Cardiac fibroblast (primary cell): ENCODE results near the gene DOHH.
"Not testable (repeated sequence)": the region's sequence is repeated elsewhere in the genome, so short reads cannot be mapped to it uniquely, and the experiment has no call there.

ENCODE experiments used
- DNase-seq, 2 donors: peaks; one replicate each; pipeline versions ENCODE4 v3.0.0 to v3.0.0-alpha.2; 2010; ENCODE audit warnings: low read depth in 2 of 2
- H3K4me3 ChIP-seq, 2 donors: replicated peaks in 1 of 2; 1 replicate in 1 of 2; 2 replicates in 1 of 2; pipeline ENCODE4 v1.5.1; 2011; ENCODE audit warnings: low read depth in 2 of 2, low read length in 2 of 2, mild to moderate bottlenecking in 2 of 2, moderate library complexity in 1 of 2
- TF ChIP-seq, protein P1 (sequence below): IDR thresholded peaks from one replicate; pipeline ENCODE4 v1.5.1; 2011; ENCODE audit warnings: low read depth, mild to moderate bottlenecking, low read length, inconsistent platforms

Gene DOHH

DNA sequence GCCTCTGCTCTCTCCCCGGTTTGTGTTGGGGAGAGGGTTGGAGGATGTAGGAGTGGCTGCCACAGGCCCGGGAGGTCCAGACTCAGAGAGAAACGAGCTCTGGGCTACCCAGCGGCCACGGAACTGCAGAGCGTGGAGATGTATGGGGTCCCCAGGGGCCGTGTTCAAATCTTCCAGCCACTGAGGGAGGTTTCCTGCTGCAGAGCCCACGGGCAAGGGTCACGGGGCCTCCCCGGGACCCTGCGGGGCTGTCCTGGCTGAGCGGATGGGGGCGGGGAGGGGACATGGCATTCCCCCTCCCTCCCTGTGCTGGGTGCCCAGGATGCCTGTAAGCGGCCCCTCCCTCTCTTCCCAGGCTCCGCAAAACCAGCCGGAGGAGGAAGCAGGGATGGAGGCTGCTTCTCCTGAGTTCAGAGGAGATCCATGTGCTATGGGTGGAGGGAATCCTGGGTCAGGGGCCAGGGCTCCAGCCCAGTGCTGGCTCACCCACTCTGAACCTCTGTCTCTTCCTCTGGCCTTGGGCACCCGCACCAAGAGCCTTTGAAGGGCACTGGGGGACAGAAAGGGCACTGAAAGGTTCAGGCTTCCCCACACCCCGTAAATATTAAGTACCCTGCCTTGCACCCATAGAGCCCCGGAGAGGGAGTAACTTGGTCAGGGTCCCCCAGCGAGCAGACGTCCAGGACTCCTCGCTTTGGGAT, 42.8 kb downstream of the DOHH start:
- TF ChIP-seq, protein P1, sequence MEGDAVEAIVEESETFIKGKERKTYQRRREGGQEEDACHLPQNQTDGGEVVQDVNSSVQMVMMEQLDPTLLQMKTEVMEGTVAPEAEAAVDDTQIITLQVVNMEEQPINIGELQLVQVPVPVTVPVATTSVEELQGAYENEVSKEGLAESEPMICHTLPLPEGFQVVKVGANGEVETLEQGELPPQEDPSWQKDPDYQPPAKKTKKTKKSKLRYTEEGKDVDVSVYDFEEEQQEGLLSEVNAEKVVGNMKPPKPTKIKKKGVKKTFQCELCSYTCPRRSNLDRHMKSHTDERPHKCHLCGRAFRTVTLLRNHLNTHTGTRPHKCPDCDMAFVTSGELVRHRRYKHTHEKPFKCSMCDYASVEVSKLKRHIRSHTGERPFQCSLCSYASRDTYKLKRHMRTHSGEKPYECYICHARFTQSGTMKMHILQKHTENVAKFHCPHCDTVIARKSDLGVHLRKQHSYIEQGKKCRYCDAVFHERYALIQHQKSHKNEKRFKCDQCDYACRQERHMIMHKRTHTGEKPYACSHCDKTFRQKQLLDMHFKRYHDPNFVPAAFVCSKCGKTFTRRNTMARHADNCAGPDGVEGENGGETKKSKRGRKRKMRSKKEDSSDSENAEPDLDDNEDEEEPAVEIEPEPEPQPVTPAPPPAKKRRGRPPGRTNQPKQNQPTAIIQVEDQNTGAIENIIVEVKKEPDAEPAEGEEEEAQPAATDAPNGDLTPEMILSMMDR, result no peak
- H3K4me3 ChIP-seq, result no peak overlapping the region
- peak in 1 of 2 donors; percentile 34 for DNase-seq

DNA sequence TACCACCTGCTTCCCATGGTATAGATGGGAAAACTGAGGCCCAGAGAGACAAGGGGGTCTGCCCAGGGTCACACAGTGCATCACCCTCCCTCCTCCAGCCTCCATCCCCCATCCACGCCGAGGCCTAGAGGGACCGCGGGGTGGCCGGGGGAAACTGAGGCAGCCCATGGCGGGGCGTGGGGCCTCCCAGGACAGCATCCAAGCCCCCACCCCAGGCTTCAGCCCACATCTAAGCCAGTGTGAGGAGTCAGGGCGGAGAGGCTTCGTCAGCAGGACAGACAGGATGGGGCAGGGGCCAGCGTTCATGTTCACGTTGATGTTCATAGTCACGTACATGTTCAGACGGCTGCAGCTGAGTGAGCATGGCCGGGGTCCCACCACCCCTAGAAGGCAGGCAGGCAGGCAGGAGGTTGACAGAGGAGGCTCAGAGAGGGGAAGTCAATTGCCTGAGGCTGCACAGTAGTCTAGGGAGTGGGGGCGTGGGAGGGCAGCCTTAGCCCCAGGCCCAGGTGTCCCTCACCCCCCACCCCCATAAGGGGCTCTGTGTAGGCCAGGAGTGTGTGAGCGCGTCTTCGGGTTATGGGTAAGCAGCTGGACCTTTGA, 43.4 kb downstream of the DOHH start:
- H3K4me3 ChIP-seq, result no peak overlapping the region
- DNase-seq, result no peak
- TF ChIP-seq, protein P1, result no peak

DNA sequence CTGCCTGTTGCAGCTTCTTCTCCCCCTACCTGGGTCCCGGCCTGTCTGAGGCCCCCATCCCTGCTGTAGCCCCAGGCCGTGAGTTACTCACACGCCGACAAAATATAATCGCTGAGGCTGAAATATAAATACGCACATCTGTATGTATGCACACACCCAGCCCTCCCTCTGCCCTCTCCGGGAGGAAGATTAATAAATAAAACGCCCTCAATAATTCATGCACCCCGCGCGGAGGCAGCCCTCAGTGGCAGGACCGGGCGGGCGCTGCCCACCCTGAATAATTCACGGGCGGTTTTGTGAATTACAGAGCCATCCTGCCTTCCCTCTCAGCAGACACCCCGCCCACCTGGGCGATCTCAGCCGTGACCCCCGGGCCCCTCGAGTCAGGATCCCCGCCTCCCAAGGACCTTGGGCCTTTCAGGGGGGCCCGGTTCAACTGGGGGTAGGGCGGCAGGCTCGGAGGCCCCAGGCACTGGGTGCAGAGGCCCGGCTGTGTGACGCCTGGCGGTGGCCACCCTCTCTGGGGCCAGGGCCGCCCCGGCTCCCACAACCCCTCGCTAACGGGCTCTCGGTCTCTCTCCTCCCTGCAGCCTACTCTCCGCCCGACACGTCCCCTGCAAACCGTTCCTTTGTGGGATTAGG, 44.4 kb downstream of the DOHH start:
- no peak for DNase-seq
- H3K4me3 ChIP-seq, result no peak overlapping the region
- TF ChIP-seq, protein P1, result no peak

DNA sequence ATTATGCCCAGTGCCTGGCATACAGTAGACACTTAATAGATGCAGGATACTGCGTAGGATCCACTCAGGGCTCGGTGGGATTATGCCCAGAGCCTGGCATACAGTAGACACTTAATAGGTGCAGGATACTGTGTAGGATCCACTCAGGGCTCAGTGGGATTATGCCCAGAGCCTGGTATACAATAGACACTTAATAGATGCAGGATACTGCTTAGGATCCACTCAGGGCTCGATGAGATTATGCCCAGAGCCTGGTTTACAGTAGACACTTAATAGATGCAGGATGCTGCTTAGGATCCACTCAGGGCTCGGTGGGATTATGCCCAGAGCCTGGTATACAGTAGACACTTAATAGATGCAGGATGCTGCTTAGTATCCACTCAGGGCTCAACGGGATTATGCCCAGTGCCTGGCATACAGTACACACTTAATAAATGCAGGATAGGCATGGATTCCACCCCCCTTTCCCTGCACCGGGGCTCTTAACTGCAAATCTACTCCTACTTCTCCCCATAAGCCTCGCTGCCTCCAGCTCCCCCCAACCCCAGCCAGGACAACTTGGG, 45.0 kb downstream of the DOHH start:
- H3K4me3 ChIP-seq, result no peak overlapping the region
- TF ChIP-seq, protein P1, result no peak
- DNase-seq, result no peak

DNA sequence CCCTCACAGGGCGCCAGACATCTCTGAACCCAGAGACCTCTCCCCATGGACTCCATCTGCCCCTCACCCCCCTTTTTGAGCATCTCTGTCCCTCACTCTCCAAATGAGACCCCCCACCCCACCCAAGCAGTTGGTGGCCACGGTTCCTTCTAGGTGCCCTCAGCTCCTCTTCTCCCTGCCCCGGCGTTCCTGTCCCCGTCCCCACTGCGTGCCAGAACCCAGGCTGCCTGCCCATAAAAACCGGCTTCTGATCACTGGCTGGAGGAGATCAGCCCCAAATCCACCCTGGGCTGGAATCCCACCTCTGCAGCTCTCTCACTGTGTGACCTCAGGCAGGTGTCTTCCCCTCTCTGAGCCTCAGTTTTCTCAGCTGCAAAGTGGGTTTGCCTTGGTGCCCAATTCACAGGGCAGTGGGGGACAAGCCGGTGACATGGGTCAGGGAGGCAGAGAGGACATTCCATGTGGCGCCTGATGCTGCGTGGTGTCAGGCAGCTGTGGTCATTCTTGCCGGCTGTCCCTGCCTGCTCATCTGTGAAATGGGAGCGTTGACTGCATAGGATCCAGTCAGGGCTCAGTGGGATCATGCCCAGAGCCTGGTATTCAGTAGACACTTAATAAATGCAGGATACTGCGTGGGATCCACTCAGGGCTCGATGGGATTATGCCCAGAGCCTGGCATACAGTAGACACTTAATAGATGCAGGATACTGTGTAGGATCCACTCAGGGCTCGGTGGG, 45.6 kb downstream of the DOHH start:
- no peak overlapping the region for H3K4me3 ChIP-seq
- DNase-seq, result no peak
- TF ChIP-seq, protein P1, result no peak

DNA sequence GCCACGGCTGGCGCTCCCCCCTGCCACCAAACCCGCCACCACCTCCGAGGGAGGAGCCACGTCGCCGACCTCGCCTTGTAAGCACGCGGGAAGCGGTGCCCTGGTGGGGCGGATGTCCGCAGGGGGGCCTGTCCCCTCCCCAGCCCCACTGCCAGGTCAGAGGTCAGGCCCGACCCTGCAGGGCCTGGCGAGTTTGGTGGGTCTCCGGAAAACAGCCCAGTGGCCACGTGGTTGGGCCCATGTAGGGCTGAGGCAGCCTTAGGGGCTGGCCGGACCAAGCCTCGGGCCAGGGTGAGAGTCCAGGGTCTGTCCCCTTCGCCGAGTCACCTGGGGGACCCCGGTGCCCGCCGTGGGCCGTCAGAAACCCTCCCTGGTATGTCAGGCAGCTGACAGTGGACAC, 46.6 kb downstream of the DOHH start:
- no peak for DNase-seq
- TF ChIP-seq, protein P1, result no peak
- no peak overlapping the region for H3K4me3 ChIP-seq

DNA sequence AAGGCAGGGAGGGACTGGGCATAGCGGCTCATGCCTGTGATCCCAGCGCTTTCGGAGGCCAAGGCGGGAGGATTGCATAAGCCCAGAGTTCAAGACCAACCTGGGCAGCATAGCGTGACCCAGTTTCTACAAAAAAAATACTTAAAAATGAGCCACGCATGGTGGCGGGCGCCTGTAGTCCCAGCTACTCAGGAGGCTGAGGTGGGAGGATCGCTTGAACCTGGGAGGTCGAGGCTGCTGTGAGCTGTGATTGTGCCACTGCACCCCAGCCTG, 47.6 kb downstream of the DOHH start:
- H3K4me3 ChIP-seq, result not testable (repeated sequence)

More for the DNA sequence above, 47.6 kb downstream of the DOHH start:
- DNase-seq, result not testable (repeated sequence)
